HG03575 (cell line): ENCODE data around the gene TSPAN32.
"Not testable (repeated sequence)": the region's sequence is repeated elsewhere in the genome, so short reads cannot be mapped to it uniquely, and the experiment has no call there.

Experiments
- ATAC-seq: cut with Tn5 transposase; IDR thresholded peaks from one replicate; pipeline ENCODE4 v1.9.1; 2021; ENCODE audit not compliant: unreplicated experiment, insufficient number of reproducible peaks, low FRiP score; ENCODE audit errors: extremely low read depth

The TSPAN32 gene

DNA sequence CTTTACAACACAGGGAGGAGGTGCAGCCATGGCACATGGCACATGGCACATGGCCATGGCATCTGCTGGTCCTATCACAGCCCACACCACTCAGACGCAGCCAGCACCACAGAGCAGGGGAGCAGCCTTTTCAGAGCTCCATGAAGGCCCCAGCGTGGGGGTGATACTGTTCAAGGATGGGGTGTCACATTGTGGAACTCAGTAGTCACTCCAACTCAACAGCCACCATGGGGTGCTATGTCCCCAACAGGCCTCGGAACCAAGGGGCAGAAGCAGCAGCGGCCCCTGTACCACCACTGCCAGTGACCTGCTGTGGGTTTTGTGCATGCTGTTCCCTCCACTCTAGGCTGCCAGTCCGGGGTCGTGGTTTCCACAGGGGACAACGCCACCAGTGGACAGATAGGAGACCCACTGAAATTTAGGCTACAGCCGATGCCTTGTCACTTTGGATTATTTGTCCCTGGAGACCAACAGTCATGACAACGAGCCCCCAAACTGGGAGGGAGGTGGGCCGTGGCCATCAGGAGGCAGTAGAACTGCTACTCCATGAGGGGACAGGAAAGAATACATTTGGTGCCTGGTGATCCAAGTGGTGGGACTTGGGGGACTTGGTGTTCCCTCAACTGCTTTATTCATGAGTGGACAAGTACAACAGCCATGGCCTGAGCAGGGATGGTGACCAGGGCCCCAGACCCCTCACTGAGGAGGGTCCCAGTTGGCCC lies 44.9 kb downstream of the TSPAN32 start:
- ATAC-seq: no peak

DNA sequence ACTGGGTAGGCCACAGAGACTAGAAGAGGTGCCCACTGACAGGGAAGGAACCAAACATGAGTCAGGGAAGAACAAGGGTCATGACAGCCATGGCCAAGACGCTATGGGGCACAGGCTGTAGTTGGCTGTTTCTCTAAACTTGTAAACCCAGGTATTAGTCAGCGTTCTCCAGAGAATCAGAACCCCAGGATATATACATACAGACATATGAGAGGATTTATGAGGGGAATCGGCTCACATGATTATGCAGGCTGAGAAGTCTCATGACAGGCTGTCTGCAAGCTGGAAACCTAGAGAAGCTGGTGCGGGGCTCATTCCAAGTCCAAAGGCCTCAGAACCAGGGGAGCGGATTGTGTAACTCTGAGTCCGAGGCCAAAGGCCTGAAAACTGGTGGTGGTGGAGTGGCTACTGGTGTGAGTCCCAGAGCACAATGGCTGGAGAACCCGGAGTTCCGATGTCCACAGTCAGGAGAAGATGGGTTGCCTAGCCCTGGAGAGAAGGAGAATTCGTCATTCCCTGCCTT lies 45.6 kb downstream of the TSPAN32 start:
- no peak for ATAC-seq

DNA sequence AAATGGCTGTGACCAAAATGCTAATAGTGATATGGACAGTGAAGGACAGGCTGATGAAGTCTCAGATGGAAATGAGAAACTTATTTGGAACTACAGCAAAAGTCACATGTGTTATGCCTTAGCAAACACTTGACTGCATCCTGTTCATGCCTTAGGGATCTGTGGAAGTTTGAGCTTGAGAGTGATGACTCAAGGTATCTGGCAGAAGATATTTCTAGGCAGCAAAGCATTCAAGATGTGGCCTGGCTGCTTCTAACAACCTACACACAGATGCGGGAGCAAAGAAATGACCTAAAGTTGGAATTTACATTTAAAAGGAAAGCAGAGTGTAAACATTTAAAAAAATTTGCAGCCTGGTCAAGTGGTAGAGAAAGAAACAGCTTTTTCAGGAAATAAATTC lies 47.2 kb downstream of the TSPAN32 start:
- ATAC-seq: no peak

DNA sequence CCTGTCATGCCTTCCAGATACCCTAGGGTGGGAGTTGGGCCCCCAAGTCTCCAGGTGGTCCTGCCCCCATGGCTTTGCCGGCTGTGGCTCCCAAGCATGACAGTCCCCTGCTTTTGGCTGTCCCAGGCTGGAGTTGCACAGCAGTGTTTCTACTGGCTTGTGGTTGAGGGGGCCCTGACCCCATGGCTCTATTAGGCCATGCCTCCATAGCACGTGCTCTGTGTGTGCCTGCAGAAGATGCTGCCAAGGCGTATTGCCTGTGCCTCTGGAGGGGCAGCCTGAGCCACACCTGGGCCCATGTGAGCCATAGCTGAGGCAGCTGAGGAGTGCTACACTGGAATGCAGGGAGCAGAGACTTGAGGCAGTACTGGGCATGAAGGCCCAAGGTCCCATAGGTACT lies 49.9 kb downstream of the TSPAN32 start:
- no peak for ATAC-seq

DNA sequence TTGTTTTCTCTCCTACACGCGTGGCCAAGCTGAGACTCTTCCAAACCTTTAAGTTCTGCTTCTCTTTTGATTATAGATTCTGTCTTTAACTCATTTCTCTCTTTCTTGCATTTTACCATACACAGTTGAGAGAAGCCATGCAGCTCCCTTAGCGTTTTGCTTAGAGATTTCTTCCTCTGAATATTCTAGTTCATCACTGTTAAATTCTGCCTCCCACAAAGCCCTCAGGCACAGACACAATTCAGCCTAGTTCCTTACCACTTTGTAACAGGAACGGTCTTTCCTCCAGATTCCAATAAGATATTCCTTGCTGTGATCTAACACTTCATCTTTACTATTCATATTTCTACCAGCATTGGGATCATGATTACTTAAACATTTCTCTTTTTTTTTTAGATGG lies 50.6 kb downstream of the TSPAN32 start:
- ATAC-seq: no peak

DNA sequence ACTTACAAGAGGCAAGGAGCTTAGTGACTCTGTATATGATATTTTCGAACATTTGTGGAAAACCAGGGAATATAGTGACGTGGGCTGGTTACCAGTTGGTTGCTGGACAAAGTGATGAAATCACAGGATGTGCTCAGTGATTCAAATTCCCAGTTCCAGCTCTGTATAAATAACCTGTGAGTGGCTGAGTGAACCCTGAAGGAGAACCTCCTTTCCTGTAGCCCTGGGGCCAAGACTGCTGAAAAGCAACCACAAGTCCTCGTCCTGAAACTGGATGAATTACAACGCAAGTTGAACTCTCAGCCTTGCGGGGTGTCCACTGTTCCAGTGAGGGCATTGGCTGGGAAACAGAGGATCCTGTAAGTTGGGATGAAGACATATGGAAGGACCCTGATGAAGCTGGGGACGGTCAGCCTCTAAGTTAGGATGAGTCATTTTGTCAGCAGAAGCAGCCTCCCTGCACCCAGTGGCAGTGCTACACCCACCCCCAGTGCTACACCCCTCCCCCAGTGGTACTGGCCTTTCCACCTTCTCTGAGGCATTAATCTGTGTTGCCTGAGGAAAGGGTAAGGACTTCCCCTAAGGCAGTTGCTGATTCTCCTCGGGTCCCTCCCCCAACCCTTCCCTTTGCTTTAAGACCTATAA lies 53.3 kb downstream of the TSPAN32 start:
- ATAC-seq: no peak

DNA sequence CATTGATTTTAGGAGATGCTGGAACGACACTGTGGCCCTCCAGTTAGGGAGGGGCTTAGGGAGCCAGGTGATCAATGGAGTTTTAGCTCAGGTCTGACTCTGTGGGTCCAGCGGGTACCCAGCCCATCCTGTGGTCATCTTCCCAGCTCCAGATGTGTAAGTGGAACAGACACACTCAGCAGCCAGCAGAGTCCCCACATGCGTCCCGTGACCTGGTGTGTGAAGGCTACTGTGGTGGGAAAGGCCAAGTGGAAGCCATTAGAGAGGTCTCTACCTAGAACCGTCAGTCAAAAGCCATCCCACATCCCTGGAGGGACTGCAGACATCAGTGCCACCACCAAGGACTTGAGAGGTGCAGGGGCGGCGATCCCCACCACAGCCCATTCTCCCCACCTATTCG lies 55.4 kb downstream of the TSPAN32 start:
- no peak for ATAC-seq

DNA sequence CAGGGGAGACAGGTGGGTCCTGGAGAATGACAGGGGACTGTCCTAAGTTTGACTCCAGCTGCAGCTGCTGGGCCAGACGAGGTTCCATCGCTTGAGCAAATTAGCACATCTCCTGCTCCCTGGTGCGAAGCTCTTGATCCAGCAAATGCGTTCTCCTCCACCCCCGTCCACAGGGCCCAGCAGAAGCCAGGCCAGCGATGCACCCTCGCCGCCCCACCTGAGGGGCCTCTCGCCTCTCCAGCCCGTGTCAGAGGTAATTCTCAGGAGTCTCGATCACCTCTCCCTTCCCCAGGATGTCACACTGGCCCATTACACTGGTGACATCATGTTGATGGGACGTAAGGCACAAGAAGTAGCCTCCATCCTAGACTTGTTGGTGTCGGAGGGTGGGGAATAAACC lies 55.8 kb downstream of the TSPAN32 start:
- not testable (repeated sequence) for ATAC-seq

DNA sequence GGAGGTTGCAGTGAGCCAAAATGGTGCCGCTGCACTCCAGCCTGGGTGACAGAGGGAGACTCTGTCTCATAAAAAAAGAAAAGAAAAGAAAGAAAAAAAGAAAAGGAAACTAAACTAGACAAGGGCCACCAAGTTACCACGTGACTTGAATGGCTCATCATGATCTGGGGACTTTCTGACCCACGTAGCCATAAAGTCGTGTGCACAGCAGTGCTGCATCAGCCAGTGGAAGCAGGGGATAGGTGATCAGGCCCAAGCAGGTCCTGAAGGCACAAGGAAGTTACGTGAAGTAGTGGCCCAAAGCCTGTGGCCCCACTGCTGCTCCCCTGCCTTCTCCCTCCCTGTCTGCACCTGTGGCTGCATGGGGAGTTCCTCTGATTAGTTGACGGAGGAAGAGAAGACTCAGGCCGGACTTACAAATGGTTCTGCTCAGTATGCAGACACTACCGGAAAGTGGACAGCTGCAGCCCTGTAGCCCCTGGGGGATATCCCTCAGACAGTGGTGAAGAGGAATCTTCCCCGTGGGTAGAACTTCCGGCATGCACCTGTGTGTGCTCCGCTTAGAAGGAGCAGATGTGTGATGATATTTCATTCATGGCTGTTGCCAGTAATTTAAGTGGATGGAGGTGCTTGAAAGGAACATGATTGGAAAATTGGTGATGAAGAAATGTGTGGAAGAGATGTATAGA lies 57.1 kb downstream of the TSPAN32 start:
- no peak for ATAC-seq

DNA sequence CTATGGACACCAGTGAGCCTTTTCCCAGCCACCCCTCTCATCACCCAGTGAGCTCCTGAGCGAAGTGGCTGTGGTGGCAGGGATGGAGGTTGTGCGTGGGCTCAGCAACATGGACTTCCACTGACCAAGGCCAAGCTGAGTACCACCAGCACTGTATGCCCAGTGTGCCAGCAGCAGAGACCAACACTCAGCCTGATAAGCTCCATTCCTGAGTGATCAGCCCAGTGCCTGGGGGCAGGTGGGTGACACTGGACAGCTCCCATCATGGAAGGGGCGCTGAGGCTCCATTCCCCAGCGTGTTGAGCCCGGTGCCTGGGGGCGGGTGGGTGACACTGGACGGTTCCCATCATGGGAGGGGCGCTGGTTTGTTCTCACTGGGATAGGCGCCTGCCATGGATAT lies 57.7 kb downstream of the TSPAN32 start:
- no peak for ATAC-seq

DNA sequence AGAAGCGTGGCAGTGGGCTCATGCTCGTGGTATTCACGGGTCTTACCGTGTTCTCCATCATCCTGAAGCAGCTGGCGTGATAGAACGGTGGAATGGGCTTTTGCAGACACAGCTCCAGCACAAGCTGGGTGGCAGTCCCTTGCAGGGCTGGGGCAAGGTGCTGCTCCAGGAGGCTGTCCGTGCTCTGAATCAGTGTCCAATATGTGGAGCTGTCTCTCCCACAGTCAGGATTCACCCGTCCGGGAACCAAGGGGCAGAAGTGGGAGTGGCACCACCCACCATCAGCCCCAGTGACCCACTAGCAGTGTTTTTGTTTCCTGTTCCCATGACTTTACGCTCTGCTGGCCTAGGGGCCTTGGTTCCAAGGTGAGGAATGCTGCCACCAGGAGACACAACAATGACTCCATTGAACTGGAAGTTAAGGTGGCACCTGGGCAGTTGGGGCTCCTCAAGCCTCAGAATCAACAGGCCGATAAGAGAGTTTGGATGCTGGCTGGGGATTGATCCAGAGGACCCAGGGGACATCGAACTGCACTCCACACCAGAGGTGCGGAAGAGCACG lies 58.3 kb downstream of the TSPAN32 start:
- no peak for ATAC-seq

DNA sequence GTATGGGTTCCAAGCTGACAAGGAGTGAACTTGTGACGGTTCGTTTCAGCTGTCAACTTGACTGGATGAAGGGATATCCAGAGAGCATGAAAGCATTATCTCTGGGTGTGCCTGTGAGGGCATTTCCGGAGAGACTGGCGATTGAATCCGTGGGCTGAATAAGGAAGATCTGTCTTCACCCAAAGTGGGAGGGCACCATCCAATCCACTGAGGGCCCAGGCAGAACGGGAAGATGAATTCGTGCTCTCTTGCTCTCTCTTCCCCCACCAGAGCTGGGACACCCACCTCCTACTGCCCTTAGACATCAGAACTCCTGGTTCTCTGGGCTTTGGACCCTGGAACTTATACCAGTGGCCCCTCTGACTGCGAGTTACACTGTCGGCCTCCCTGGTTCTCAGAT lies 59.8 kb downstream of the TSPAN32 start:
- ATAC-seq: no peak

DNA sequence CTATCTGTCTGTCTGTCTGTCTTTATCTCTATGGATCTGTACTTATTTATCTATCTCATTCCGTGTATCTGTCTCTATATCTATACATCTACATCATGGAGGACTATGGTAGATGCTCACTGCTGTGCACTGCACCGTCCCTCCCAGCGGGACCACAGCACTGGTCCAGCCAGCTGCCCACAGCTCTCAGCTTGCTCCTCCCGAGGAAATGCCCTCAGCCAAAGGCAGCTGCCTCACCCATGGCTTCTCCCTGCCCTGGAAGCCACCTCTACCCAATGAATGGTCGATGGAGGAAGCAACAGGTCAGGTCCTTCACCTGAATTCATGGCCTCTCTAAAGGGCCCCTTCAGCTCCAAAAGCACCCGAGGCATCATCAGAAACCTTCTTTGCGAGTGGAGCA lies 60.6 kb downstream of the TSPAN32 start:
- no peak for ATAC-seq

DNA sequence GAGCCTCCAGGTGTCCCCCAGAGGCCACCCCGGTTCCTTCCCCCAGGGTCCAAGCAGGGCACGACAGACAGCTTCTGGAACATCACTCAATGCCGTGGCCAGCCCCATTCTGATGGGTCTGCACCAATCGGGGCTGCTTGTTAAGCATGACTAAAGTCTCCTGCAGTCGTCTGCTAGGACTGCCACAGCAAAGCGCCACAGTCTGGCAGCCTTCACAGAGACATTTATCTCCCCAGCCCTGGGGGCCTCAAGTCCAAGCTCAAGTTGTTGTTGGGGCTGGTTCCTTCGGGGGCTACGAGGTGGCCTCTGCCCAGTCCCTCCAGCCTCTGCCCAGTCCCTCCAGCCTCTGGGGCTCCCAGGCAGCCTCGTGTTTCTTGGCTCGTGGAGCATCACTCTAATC lies 61.3 kb downstream of the TSPAN32 start:
- ATAC-seq: no peak

DNA sequence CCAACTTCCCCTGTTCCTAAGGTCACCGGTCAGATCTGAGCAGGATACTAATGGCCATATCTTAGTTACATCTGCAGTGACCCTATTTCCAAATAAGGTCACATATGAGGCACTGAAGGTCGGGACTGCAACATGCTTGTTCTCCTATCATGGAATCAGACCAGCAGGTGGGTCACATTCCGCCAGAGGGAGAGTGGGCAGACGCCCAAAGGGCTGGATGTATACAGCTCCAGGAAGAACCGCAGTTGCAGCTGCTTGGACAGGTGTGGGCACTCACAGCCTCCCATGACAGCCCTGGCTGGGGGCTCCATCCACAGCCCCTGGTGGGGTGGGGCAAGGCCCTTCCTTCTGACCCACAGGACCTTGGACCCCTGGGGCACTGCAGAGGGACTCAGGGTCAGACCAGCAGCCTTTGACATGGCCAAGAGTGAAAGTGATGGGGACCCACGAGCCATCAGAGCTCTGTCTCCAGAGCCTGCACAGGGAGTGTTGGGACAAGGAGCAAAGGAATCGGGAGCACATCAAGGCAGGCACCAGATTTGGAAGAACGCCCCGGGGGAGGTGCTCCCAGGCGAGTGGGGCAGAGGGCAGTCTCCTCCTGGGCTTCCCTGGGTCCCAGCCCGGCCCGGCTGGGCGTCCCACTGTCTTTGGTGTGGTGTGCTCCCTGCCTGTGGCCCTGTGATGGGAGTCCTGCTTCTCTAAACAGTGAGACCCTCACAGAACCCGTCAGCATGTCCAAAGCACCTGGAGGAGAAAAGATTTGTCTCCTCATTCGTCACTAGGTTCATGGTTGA lies 62.0 kb downstream of the TSPAN32 start:
- no peak for ATAC-seq

DNA sequence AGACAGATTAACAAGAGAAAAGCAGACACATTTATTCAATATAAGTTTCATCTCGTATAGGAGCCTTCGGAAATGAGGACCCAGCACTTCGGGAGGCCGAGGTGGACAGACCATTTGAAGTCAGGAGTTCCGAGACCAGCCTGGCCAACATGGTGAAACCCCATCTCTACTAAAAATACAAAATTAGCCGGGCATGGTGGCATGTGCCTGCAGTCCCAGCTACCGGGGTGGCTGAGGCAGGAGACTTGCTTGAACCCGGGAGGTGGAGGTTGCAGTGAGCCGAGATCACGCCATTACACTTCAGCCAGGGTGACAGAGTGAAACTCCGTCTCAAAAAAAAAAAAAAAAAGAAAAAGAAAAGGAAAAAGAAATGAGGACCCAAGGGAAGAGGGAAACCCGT lies 62.6 kb downstream of the TSPAN32 start:
- ATAC-seq: not testable (repeated sequence)

DNA sequence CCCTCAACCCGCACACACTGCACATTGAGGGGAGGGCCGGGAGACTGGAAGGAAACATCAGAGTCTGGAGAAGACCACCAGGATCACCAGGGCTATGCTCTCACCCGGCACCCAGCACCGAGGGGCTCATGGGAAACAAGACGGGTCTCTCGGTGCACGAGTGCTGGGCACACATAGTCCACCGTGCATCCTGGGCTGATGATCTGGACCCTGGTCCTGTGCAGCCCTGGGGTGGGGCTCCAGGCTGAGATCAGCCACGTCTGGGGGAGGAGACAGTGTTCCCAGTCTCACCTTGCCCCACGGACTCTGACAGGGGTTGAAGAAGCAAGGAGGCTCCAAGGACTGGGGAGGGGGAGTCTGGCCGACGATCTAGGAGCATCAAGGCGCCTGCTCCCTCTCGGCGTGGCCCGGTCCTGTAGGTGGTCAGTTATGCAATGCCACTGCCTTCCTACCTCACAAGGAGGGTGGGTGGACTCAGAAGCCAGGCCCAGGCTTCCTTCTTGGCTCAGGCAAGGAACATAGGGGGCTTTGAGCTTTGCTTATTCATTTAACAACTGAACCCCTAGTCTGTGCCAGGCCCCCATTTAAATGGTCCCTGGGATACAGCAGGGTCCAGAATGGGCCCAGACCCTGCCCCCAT lies 63.9 kb downstream of the TSPAN32 start:
- ATAC-seq: no peak

DNA sequence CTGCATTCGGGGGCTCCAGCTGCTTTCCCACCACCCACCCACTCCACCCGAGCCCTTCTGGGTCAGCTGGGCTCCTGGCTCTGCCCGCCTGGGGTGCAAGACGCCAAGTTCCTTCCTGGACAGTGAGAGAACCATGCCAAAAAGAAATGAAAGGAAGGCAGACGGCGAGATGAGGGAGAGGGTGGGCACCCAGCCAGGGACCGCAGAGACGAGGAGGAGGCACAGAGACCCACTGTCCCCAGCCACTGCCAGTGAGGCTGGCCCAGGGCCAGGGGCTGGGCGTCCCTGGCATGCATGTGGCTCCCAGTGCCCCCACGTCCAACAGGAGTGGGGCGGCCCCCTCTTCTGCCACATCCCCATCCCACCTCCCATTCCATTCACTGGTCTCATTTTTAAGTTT lies 64.5 kb downstream of the TSPAN32 start:
- ATAC-seq: no peak

DNA sequence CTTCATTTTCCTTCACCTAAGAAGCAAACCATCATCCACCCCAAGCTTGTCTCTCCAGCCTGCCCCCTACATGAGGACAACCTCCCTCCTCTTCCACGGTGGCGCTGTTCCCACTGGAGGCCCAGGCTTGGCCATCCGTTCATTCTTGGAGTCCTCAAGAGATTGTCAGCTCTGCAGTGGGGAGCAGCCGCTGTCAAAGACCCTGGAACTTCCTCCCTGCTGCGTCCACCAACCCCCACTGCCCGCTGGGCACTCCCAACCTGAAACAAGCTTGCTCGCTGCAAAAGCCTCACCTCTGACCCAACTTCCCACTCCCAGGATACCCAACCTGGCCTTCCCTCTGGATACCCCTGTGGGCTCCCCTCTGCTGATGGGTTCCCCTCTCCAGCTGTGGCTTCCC lies 64.9 kb downstream of the TSPAN32 start:
- no peak for ATAC-seq
